Measurements from ENCODE around the gene RELN.
"Not testable (repeated sequence)": the region's sequence is repeated elsewhere in the genome, so short reads cannot be mapped to it uniquely, and the experiment has no call there.

Gene RELN

GRCh38 chr7:103504505-103505135, 484.8 kb downstream of the RELN start:
- no CpG with 5 or more reads among the region's 13 CpGs for WGBS (ENCODE audit: extremely low coverage, insufficient coverage, low lambda C conversion rate)
- Histone ChIP-seq H3K4me3 (ENCODE audit: low read length) (no peak overlapping the region), H3K56ac (ENCODE audit: low read length) (no peak overlapping the region), H2BK120ac (ENCODE audit: low read depth, low read length) (no peak overlapping the region), H3K27ac (ENCODE audit: low read depth, low read length) (no peak overlapping the region), H2BK5ac (ENCODE audit: low read length) (no peak overlapping the region), H4K8ac (ENCODE audit: low read depth, low read length) (no peak overlapping the region), H2BK15ac (replicated peaks; ENCODE audit: low read depth) (no peak overlapping the region), H3K4ac (ENCODE audit: low read depth, low read length) (no peak overlapping the region), H3K23ac (ENCODE audit: low read length) (no peak overlapping the region), H3K27me3 (ENCODE audit: insufficient read depth, low read length, poor library complexity) (no peaks in the 10 kb centered on the region), H3K79me1 (ENCODE audit: low read length) (no peaks in the 10 kb centered on the region), H3K4me2 (ENCODE audit: low read length) (no peak overlapping the region), H3K18ac (ENCODE audit: low read length) (no peak overlapping the region), H3K9ac (ENCODE audit: low read length) (no peak overlapping the region), H3K36me3 (ENCODE audit: control insufficient read depth, insufficient read depth, low read length) (no peaks in the 10 kb centered on the region), H4K5ac (ENCODE audit: low read length) (no peak overlapping the region), H3K79me2 (ENCODE audit: control insufficient read depth, insufficient read depth, low read length) (no peaks in the 10 kb centered on the region), H2AK5ac (ENCODE audit: low read length) (no peak overlapping the region), H3K4me1 (ENCODE audit: control insufficient read depth, low read depth, low read length) (no peaks in the 10 kb centered on the region)
- no peak for DNase-seq

- no peak overlapping the region for H3K23ac ChIP-seq (ENCODE audit: low read length)
- H2BK15ac ChIP-seq (replicated peaks; ENCODE audit: low read depth), result no peak overlapping the region
- no peaks in the 10 kb centered on the region for H3K4me1 ChIP-seq (ENCODE audit: control insufficient read depth, low read depth, low read length)
- no peak overlapping the region for H3K9ac ChIP-seq (ENCODE audit: low read length)
- H3K79me2 ChIP-seq (ENCODE audit: control insufficient read depth, insufficient read depth, low read length), result no peaks in the 10 kb centered on the region
- H2AK5ac ChIP-seq (ENCODE audit: low read length), result no peak overlapping the region
- H3K36me3 ChIP-seq (ENCODE audit: control insufficient read depth, insufficient read depth, low read length), result no peaks in the 10 kb centered on the region
- no peak overlapping the region for H4K5ac ChIP-seq (ENCODE audit: low read length)
- H3K4me2 ChIP-seq (ENCODE audit: low read length), result no peak overlapping the region
- no peaks in the 10 kb centered on the region for H3K79me1 ChIP-seq (ENCODE audit: low read length)
- H3K4me3 ChIP-seq (ENCODE audit: low read length), result no peak overlapping the region
- no peaks in the 10 kb centered on the region for H3K27me3 ChIP-seq (ENCODE audit: insufficient read depth, low read length, poor library complexity)
- no CpG with 5 or more reads among the region's 4 CpGs for WGBS (ENCODE audit: extremely low coverage, insufficient coverage, low lambda C conversion rate)
- H3K18ac ChIP-seq (ENCODE audit: low read length), result no peak overlapping the region
- H3K27ac ChIP-seq (ENCODE audit: low read depth, low read length), result no peak overlapping the region
- H3K4ac ChIP-seq (ENCODE audit: low read depth, low read length), result no peak overlapping the region
- DNase-seq, result no peak
- no peak overlapping the region for H3K56ac ChIP-seq (ENCODE audit: low read length)
- H4K8ac ChIP-seq (ENCODE audit: low read depth, low read length), result no peak overlapping the region
- no peak overlapping the region for H2BK120ac ChIP-seq (ENCODE audit: low read depth, low read length)
- H2BK5ac ChIP-seq (ENCODE audit: low read length), result no peak overlapping the region
These were observed 488.3 kb downstream of the RELN start for GRCh38 chr7:103501206-103501605.

DNA sequence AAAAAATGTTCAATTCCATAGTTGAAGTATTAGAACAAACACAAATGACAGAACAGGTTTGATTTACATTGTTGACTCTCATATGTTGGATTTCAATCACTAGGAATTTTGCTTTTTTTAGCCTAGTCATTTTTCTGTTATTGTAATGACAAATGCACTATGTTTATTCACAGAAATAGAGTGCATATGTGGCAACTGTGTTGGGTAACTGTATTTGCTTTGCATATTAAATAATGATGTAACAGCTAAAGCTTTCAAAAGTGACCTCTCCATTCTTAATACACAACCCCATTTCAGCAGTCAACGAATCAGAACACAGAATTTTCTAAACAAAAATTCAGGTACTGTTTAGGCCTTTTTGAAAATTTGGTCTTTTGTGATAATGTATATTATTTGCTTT, 489.5 kb downstream of the RELN start:
- no peak overlapping the region for H3K18ac ChIP-seq (ENCODE audit: low read length)
- H2BK15ac ChIP-seq (replicated peaks; ENCODE audit: low read depth), result no peak overlapping the region
- H3K23ac ChIP-seq (ENCODE audit: low read length), result no peak overlapping the region
- no peak overlapping the region for H3K27ac ChIP-seq (ENCODE audit: low read depth, low read length)
- DNase-seq, result no peak
- H3K36me3 ChIP-seq (ENCODE audit: control insufficient read depth, insufficient read depth, low read length), result no peaks in the 10 kb centered on the region
- H3K56ac ChIP-seq (ENCODE audit: low read length), result no peak overlapping the region
- H2BK5ac ChIP-seq (ENCODE audit: low read length), result no peak overlapping the region
- no peak overlapping the region for H4K8ac ChIP-seq (ENCODE audit: low read depth, low read length)
- no peaks in the 10 kb centered on the region for H3K27me3 ChIP-seq (ENCODE audit: insufficient read depth, low read length, poor library complexity)
- H2AK5ac ChIP-seq (ENCODE audit: low read length), result no peak overlapping the region
- H3K4ac ChIP-seq (ENCODE audit: low read depth, low read length), result no peak overlapping the region
- no peaks in the 10 kb centered on the region for H3K79me2 ChIP-seq (ENCODE audit: control insufficient read depth, insufficient read depth, low read length)
- H4K5ac ChIP-seq (ENCODE audit: low read length), result no peak overlapping the region
- no peak overlapping the region for H3K4me2 ChIP-seq (ENCODE audit: low read length)
- H3K9ac ChIP-seq (ENCODE audit: low read length), result no peak overlapping the region
- no CpG with 5 or more reads among the region's 1 CpG for WGBS (ENCODE audit: extremely low coverage, insufficient coverage, low lambda C conversion rate)
- H3K79me1 ChIP-seq (ENCODE audit: low read length), result no peaks in the 10 kb centered on the region
- H3K4me3 ChIP-seq (ENCODE audit: low read length), result no peak overlapping the region
- no peak overlapping the region for H2BK120ac ChIP-seq (ENCODE audit: low read depth, low read length)
- no peaks in the 10 kb centered on the region for H3K4me1 ChIP-seq (ENCODE audit: control insufficient read depth, low read depth, low read length)

DNA sequence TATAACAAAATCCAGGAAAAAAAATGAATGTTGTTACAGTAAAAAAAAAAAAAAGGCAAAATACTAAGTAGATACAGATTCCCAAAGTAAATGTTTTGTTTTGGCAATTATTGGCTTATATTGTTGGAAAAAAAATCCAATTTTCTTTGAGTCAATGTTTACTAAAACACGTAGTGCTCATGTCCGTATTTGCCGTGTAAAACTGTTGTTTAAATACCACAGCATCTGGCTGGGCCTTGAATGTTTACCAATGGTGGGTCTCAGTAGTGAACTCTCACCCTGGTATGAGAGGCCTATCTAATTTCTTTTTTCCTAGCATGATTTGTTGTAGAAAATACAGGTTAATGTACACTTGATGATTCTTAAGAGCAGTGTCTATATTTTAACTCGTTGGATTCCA, 502.0 kb downstream of the RELN start:
- Histone ChIP-seq H3K4me1 (ENCODE audit: control insufficient read depth, low read depth, low read length) (no peaks in the 10 kb centered on the region), H3K36me3 (ENCODE audit: control insufficient read depth, insufficient read depth, low read length) (no peaks in the 10 kb centered on the region), H3K18ac (ENCODE audit: low read length) (no peak overlapping the region), H4K5ac (ENCODE audit: low read length) (no peak overlapping the region), H2BK15ac (replicated peaks; ENCODE audit: low read depth) (no peak overlapping the region), H3K4me3 (ENCODE audit: low read length) (no peak overlapping the region), H3K4ac (ENCODE audit: low read depth, low read length) (no peak overlapping the region), H3K27ac (ENCODE audit: low read depth, low read length) (no peak overlapping the region), H3K79me2 (ENCODE audit: control insufficient read depth, insufficient read depth, low read length) (no peaks in the 10 kb centered on the region), H3K23ac (ENCODE audit: low read length) (no peak overlapping the region), H2BK5ac (ENCODE audit: low read length) (no peak overlapping the region), H3K79me1 (ENCODE audit: low read length) (no peaks in the 10 kb centered on the region), H3K56ac (ENCODE audit: low read length) (no peak overlapping the region), H2BK120ac (ENCODE audit: low read depth, low read length) (no peak overlapping the region), H3K27me3 (ENCODE audit: insufficient read depth, low read length, poor library complexity) (no peaks in the 10 kb centered on the region), H4K8ac (ENCODE audit: low read depth, low read length) (no peak overlapping the region), H2AK5ac (ENCODE audit: low read length) (no peak overlapping the region), H3K4me2 (ENCODE audit: low read length) (no peak overlapping the region), H3K9ac (ENCODE audit: low read length) (no peak overlapping the region)
- WGBS (ENCODE audit: extremely low coverage, insufficient coverage, low lambda C conversion rate), result no CpG with 5 or more reads among the region's 4 CpGs
- DNase-seq, result no peak

- not testable (repeated sequence) for H3K27ac ChIP-seq (ENCODE audit: low read depth, low read length); H4K8ac ChIP-seq (ENCODE audit: low read depth, low read length); H3K36me3 ChIP-seq (ENCODE audit: control insufficient read depth, insufficient read depth, low read length); H2BK120ac ChIP-seq (ENCODE audit: low read depth, low read length); H4K5ac ChIP-seq (ENCODE audit: low read length); H3K79me1 ChIP-seq (ENCODE audit: low read length); DNase-seq; H3K4me3 ChIP-seq (ENCODE audit: low read length); H3K23ac ChIP-seq (ENCODE audit: low read length); H3K4me2 ChIP-seq (ENCODE audit: low read length); H3K4me1 ChIP-seq (ENCODE audit: control insufficient read depth, low read depth, low read length); H2BK15ac ChIP-seq (replicated peaks; ENCODE audit: low read depth); H2BK5ac ChIP-seq (ENCODE audit: low read length); H3K9ac ChIP-seq (ENCODE audit: low read length); H3K27me3 ChIP-seq (ENCODE audit: insufficient read depth, low read length, poor library complexity); H3K79me2 ChIP-seq (ENCODE audit: control insufficient read depth, insufficient read depth, low read length); H2AK5ac ChIP-seq (ENCODE audit: low read length); H3K56ac ChIP-seq (ENCODE audit: low read length); H3K18ac ChIP-seq (ENCODE audit: low read length); H3K4ac ChIP-seq (ENCODE audit: low read depth, low read length)
- no CpG with 5 or more reads among the region's 3 CpGs for WGBS (ENCODE audit: extremely low coverage, insufficient coverage, low lambda C conversion rate)
These were observed 502.6 kb downstream of the RELN start for GRCh38 chr7:103486873-103487272.

- no peak overlapping the region for H3K9ac ChIP-seq (ENCODE audit: low read length)
- no peak overlapping the region for H3K4ac ChIP-seq (ENCODE audit: low read depth, low read length)
- no peak overlapping the region for H3K4me3 ChIP-seq (ENCODE audit: low read length)
- no peaks in the 10 kb centered on the region for H3K79me1 ChIP-seq (ENCODE audit: low read length)
- no peaks in the 10 kb centered on the region for H3K36me3 ChIP-seq (ENCODE audit: control insufficient read depth, insufficient read depth, low read length)
- H2BK120ac ChIP-seq (ENCODE audit: low read depth, low read length), result no peak overlapping the region
- no peaks in the 10 kb centered on the region for H3K27me3 ChIP-seq (ENCODE audit: insufficient read depth, low read length, poor library complexity)
- no peak overlapping the region for H3K4me2 ChIP-seq (ENCODE audit: low read length)
- H3K23ac ChIP-seq (ENCODE audit: low read length), result no peak overlapping the region
- no peak overlapping the region for H3K18ac ChIP-seq (ENCODE audit: low read length)
- H4K8ac ChIP-seq (ENCODE audit: low read depth, low read length), result no peak overlapping the region
- no peak overlapping the region for H4K5ac ChIP-seq (ENCODE audit: low read length)
- no peak overlapping the region for H3K27ac ChIP-seq (ENCODE audit: low read depth, low read length)
- no peaks in the 10 kb centered on the region for H3K4me1 ChIP-seq (ENCODE audit: control insufficient read depth, low read depth, low read length)
- H2AK5ac ChIP-seq (ENCODE audit: low read length), result no peak overlapping the region
- H3K56ac ChIP-seq (ENCODE audit: low read length), result no peak overlapping the region
- H2BK5ac ChIP-seq (ENCODE audit: low read length), result no peak overlapping the region
- no peak overlapping the region for H2BK15ac ChIP-seq (replicated peaks; ENCODE audit: low read depth)
- no peaks in the 10 kb centered on the region for H3K79me2 ChIP-seq (ENCODE audit: control insufficient read depth, insufficient read depth, low read length)
- no CpG with 5 or more reads among the region's 2 CpGs for WGBS (ENCODE audit: extremely low coverage, insufficient coverage, low lambda C conversion rate)
- DNase-seq, result no peak
These were observed 508.7 kb downstream of the RELN start for GRCh38 chr7:103480771-103481170.
